ENCODE results near the gene TAOK1.

TAOK1 gene

GRCh38 chr17:29346462-29346861 is 43.7 kb upstream of the TAOK1 start:
- H3K4me3 ChIP-seq (ENCODE audit: low read depth, low read length) = no peak overlapping the region
- TF ChIP-seq, protein P1, sequence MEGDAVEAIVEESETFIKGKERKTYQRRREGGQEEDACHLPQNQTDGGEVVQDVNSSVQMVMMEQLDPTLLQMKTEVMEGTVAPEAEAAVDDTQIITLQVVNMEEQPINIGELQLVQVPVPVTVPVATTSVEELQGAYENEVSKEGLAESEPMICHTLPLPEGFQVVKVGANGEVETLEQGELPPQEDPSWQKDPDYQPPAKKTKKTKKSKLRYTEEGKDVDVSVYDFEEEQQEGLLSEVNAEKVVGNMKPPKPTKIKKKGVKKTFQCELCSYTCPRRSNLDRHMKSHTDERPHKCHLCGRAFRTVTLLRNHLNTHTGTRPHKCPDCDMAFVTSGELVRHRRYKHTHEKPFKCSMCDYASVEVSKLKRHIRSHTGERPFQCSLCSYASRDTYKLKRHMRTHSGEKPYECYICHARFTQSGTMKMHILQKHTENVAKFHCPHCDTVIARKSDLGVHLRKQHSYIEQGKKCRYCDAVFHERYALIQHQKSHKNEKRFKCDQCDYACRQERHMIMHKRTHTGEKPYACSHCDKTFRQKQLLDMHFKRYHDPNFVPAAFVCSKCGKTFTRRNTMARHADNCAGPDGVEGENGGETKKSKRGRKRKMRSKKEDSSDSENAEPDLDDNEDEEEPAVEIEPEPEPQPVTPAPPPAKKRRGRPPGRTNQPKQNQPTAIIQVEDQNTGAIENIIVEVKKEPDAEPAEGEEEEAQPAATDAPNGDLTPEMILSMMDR (IDR thresholded peaks at IDR 0.05; ENCODE audit: low read depth, low read length, missing control alignments) = no peak
- in situ Hi-C loops (cut with HindIII; ENCODE audit: low sequenced_read_pairs) = no loop called here
- no peak for DNase-seq (ENCODE audit: low read depth)

- in situ Hi-C loops (cut with HindIII; ENCODE audit: low sequenced_read_pairs) = no loop called here
- H3K4me3 ChIP-seq (ENCODE audit: low read depth, low read length) = no peak overlapping the region
- TF ChIP-seq, protein P1 (IDR thresholded peaks at IDR 0.05; ENCODE audit: low read depth, low read length, missing control alignments) = no peak
- no peak for DNase-seq (ENCODE audit: low read depth)
Measured at GRCh38 chr17:29347831-29348629, 42.1 kb upstream of the TAOK1 start.

GRCh38 chr17:29349409-29349808 is 40.8 kb upstream of the TAOK1 start:
- in situ Hi-C loops (cut with HindIII; ENCODE audit: low sequenced_read_pairs) = no loop called here
- TF ChIP-seq, protein P1 (IDR thresholded peaks at IDR 0.05; ENCODE audit: low read depth, low read length, missing control alignments) = no peak
- no peak for DNase-seq (ENCODE audit: low read depth)
- no peak overlapping the region for H3K4me3 ChIP-seq (ENCODE audit: low read depth, low read length)

- no peak for DNase-seq (ENCODE audit: low read depth)
- TF ChIP-seq, protein P1 (IDR thresholded peaks at IDR 0.05; ENCODE audit: low read depth, low read length, missing control alignments) = no peak
- in situ Hi-C loops (cut with HindIII; ENCODE audit: low sequenced_read_pairs) = loop anchor here (10.0 kb wide), 1 partner anchor 173 kb away; no protein-coding TSS in a partner anchor
- no peak overlapping the region for H3K4me3 ChIP-seq (ENCODE audit: low read depth, low read length)
Measured at GRCh38 chr17:29352146-29352545, 38.0 kb upstream of the TAOK1 start.

DNA sequence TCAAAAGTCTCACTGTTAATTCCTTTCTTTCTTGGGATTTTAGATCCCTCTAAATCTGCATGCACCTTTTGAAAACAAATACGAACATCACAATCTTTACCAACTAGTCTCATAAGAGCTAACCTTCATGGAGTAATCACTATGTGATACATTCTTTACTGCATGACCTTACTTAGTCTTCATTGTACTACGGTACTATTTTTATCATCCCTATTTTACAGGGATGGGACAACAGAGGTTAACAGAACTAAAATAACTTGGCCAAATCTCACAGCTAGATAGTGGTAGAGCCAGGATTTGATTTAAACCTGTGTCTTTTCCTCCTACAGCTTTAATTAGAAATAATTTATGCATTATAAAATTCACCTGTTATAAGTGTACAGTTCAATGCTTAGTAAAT is 32.9 kb upstream of the TAOK1 start:
- H3K4me3 ChIP-seq (ENCODE audit: low read depth, low read length) = no peak overlapping the region
- DNase-seq (ENCODE audit: low read depth) = no peak
- in situ Hi-C loops (cut with HindIII; ENCODE audit: low sequenced_read_pairs) = loop anchor here (5.0 to 10.0 kb wide), 2 partner anchors 35 to 168 kb away; no protein-coding TSS in a partner anchor
- TF ChIP-seq, protein P1 (IDR thresholded peaks at IDR 0.05; ENCODE audit: low read depth, low read length, missing control alignments) = no peak

DNA sequence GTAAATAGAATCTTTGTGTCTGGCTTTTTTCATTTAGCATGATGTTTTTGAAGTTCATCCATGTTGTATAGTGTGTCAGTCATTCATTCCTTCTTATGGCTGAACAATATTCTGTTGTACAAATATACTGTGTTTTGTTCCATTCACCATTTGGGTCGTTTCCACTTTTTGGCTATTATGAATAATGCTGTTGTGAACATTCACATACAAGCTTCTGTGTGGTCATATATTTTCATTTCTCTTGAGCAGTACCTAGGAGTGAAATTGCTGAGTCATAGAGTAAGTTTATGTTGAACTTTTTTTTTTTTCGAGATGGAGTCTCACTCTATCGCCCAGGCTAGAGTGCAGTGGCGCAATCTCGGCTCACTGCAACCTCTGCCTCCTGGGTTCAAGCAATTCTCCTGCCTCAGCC is 32.3 kb upstream of the TAOK1 start:
- TF ChIP-seq, protein P1 (IDR thresholded peaks at IDR 0.05; ENCODE audit: low read depth, low read length, missing control alignments) = no peak
- DNase-seq (ENCODE audit: low read depth) = no peak
- H3K4me3 ChIP-seq (ENCODE audit: low read depth, low read length) = no peak overlapping the region
- in situ Hi-C loops (cut with HindIII; ENCODE audit: low sequenced_read_pairs) = loop anchor here (5.0 to 10.0 kb wide), 2 partner anchors 36 to 167 kb away; no protein-coding TSS in a partner anchor

All from astrocyte of the cerebellum (primary cell).